ENCODE data around the gene BCLAF1.
"Not testable (repeated sequence)": the region's sequence is repeated elsewhere in the genome, so short reads cannot be mapped to it uniquely, and the experiment has no call there.

BCLAF1 gene

DNA sequence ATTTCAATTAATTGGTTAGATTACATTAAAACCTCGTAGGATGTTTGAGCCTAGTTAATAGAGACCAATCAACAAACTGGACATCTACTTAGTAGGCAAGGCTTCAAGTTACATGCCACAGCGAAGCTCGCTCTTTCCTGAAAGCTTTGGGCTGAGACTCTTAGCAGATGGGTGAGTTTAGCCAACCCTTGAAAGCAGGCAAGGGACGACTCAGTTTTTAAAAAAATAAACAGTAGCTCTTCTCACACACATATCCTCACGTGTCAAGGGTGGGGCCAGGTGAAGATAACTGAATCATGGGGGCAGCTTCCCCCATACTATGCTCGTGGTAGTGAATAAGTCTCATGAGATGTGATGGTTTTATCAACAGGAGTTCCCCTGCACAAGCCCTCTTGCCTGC is 40.3 kb downstream of the BCLAF1 start:
- no peak for FAIRE-seq

DNA sequence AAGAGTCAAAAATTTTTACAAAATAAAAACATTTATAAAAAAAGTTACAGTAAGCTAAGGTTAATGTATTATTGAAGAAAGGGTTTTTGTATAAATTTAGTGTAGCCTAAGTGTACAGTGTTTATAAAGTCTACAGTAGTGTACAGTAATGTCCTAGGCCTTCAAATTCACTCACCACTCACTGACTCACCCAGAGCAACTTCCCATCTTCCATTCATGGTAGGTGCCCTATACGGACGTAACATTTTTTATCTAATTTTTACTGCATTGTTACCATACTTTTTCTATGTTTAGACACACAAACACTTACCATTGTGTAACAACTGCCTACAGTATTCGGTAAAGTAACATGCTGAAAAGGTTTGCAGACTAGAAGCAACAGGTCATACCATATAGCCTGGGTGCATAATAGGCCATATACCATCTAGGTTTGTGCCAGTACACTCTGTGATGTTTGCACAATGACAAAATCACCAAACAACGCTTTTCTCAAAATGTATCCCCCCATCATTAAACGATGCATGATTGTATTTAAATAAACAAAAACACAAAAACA is 45.5 kb downstream of the BCLAF1 start:
- FAIRE-seq, result no peak

DNA sequence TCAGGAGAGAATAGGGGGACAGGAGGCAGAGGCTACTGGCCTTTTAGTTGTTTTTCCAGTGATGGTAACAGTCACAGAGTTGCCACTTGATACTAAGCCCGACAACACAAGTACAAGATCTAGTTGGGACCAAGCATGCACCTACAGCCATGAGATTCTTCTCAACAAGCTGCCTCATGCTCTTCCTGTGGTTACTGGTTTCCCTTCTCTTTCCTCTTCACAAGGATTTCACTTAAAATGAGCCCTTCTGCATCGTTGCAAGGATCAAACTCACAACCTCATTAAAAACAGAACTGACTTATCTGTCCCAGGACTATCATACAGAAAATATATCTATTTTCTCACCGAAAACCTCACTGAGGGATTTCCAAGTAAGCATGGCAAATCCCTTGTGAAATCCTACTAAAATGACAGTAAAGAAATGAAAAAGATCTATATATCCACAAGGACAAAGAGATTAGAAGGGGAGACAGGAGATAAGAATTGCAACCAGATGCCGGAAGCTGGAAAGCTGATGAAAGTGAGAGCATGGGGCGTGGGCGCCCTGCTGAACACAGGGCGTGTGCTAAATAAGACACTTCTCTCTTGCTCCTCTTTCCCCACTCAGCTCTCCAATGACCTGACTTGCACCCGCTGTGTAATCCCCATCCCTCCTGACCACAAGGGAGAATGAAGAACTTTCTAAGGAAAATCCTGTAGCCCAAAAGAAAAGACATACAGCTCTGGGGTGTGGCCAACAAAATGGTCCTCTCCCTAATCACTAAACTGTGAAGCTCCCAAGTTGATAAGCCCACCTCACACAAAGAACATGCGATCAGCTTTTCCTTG is 53.0 kb downstream of the BCLAF1 start:
- no peak for FAIRE-seq

- FAIRE-seq, result no peak
Observed at GRCh38 chr6:136235233-136235564, 54.4 kb downstream of the BCLAF1 start.

DNA sequence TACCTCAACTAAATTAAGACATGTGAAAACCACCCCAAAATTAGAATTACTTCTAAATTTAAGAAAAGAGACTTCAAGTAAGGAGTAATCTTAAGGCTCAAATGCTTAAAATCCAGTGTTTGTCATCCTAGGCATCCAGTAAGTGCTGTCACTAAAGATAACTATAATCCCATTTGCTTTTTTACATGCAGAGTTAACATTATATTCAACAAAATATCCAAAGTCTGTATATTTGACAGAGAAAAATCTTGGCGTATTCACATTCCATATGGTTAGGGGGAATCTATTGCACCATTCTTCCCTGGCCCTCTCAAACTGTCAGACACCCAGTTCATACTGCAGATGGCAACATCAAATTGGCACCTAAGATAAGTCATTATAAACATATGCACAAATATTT is 56.9 kb downstream of the BCLAF1 start:
- no peak for FAIRE-seq

DNA sequence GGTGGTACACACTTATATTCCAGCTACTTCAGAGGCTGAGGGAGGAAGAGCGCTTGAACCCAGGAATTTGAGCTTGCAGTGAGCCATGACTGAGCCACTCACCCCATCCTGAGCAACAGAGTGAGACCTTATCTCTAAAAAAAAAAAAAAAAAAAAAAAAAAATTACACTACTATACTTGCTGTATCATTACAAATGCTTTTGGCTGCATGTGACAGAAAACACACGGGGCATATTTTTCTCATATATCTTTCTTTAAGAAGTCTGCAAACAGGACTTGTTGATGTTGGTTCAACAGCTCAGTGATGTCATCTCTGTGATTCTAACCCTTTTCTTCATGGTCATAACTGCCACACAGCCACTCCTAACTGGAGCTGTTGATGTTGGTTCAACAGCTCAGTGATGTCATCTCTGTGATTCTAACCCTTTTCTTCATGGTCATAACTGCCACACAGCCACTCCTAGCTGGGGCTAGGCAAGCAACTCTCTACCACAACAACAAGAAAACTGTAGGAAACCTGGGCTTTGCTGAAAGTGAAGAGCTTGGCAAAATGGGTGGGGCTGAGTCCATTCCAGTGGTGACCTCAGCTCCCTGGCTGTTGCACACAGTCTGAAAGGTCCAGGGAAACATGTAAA is 59.3 kb downstream of the BCLAF1 start:
- FAIRE-seq, result no peak

DNA sequence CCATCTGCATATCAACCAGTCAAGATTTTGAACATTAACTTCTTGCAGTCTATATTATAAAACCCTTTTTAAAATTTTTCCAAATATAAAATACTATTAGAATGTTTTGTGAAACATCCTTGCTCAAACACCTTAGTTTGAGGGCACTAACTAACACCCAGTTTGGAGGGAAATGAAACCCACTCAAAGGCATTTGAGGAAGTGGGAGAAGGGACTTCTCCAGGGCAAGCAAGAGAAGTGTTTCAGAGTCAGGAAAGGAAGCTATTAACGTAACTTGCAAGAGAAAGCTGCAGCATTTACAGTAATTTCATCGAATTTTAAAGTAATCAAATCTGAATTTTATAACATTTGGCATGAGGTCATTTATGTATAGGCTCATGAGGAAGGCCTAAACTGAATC is 60.8 kb downstream of the BCLAF1 start:
- FAIRE-seq, result no peak

GRCh38 chr6:136226674-136227377 is 62.8 kb downstream of the BCLAF1 start:
- no peak for FAIRE-seq

DNA sequence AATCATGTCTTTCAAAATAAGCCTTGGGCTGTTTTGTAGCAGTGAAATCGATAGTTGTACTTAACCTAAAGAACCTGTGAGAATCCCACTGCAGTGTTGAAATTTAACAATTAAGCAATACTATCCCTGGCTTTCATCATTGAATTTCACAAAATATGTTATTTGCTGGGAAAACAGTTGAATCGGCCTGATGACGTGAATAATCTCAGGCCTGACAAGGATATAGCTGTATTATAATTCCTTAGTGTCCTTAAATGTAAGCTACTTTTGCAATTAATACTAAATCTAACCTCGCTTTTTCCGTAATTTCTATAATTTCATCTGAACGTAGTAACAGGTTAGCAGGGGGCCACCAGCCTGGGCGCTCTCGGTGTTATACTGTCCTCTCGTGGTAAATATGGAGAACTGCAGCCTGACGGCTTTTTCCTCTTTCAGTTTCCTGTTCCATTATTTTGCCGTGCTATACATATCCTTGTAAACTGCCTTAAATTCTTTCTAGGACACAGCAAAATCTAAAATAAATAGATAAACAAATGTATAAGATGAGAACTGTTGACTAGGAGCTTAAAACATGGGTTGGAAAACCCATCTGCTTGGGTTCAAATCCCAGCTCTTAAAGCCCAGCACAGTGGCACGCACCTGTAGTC is 63.5 kb downstream of the BCLAF1 start:
- FAIRE-seq, result no peak

GRCh38 chr6:136225496-136225895 is 64.2 kb downstream of the BCLAF1 start:
- no peak for FAIRE-seq

DNA sequence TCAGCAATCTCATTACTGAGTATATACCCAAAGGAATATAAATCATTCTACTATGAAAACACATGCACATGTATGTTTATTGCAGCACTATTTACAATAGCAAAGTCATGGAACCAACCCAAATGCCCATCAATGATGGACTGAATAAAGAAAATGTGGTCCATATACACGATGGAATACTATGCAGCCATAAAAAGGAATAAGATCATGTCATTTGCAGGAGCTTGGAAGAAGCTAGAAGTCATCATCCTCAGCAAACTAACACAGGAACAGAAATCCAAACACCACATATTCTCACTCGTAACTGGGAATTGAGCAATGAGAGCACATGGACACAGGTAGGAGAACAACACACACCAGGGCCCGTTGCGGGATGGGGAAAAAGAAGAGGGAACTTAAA is 64.7 kb downstream of the BCLAF1 start:
- not testable (repeated sequence) for FAIRE-seq

DNA sequence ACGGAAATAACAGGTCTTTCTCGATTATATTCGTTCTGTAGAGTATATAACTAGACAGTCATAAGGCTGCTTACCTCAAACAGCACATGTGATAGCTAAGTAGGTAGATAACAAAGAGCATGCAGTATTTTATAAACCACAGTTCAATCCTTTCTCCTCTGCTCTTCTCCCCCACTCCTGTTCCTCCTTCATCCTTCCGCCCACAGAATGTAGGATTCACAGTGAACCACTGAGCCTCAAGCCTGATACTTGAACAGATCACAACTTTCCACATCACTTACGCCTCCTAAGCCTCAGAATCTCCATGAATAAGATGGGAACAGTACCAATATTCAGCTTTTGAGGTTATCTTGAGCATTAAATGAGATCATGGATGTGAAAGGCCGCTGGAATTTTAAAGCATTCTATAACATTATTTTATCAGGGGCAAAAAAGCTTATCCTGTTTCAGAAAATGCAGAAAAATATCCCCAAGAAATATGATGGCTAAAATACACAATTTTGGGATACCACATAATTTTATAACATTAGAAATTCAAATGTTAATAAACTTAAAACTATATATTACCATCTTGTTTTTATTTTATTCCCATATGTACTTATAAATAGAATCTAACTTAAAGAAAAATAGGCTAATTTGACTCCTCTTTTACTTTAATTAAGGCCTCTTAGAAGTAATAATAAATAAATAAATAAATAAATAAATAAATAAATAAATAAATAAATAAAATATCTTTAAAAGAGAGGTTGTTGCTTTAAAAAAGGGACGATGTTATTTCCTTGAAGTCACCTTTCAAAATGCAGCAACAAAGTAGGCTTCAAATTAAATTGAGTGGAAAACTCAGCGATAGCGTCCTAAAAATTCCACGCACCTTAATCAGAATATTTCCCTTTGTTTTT is 72.9 kb downstream of the BCLAF1 start:
- FAIRE-seq, result no peak

GRCh38 chr6:136213853-136214252 is 75.8 kb downstream of the BCLAF1 start:
- no peak for FAIRE-seq

DNA sequence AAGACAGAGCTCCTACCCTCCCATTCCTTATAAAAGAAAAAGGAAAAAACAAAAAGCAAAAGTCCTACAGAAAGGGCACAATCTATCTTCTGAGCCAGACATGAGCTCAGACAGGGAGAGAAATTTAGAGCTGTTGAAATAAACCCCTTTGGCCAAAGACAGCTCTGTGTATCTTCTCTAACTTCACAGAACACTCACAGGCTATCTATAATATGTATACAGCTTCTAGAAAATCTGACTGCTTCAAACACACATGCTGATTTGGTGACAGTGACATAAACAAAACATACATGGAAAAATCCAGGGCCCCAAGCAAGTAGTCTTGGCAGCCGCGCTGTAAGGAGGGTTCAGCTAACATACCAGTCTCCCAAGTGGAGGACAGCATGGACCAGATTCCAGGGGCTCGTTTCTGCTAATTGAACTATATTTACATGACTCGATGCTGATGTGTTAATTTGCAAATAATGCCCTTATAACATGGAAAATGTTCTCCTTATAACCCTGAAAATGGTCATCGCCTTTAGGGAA is 76.6 kb downstream of the BCLAF1 start:
- FAIRE-seq, result no peak

DNA sequence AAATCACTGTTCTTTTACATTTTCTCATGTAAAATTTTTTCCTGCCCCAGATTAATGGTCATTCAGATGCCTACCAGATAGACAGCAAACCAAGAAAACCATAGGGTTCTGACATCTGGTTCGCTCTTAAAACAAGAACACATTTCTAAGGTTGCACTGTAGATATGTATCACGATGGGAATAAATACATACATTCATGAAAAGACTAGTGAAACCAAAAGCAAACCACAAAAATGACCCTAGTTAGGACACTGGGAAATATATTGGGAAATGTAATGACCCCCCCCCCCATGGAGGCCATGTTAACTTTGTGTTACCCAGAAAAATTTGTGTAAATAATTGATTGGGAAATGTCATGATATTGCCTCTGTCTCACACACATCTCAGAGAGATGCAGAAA is 77.0 kb downstream of the BCLAF1 start:
- no peak for FAIRE-seq

- no peak for FAIRE-seq
Observed at GRCh38 chr6:136210398-136211165, 79.1 kb downstream of the BCLAF1 start.

GRCh38 chr6:136209496-136209895 is 80.2 kb downstream of the BCLAF1 start:
- FAIRE-seq, result no peak

DNA sequence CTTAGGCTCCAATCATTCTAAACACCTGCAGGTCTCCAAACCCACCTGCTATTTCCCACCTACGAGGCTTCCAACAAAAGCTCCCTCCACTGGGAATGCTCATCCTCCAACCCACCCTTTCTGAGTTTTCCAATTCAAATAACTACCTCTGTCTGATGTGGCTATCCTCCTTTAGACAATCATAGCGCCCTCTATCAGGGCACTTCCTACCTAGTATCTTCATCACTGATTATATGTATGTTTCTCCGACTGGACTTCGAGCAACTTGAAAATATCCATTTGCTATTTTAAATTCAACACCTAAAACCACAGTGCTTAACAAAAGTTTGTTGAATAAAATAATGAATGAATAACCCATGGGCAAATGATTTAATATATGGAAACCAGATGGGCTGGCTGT is 80.9 kb downstream of the BCLAF1 start:
- FAIRE-seq, result no peak
